OCI-M2 (cell line): ENCODE measurements around the gene RENBP.

ENCODE experiments used
- DNase-seq: peaks from one replicate; lab custom pipeline; 2025; ENCODE audit not compliant: unreplicated experiment; lab: John Stamatoyannopoulos, UW

The RENBP gene

DNA sequence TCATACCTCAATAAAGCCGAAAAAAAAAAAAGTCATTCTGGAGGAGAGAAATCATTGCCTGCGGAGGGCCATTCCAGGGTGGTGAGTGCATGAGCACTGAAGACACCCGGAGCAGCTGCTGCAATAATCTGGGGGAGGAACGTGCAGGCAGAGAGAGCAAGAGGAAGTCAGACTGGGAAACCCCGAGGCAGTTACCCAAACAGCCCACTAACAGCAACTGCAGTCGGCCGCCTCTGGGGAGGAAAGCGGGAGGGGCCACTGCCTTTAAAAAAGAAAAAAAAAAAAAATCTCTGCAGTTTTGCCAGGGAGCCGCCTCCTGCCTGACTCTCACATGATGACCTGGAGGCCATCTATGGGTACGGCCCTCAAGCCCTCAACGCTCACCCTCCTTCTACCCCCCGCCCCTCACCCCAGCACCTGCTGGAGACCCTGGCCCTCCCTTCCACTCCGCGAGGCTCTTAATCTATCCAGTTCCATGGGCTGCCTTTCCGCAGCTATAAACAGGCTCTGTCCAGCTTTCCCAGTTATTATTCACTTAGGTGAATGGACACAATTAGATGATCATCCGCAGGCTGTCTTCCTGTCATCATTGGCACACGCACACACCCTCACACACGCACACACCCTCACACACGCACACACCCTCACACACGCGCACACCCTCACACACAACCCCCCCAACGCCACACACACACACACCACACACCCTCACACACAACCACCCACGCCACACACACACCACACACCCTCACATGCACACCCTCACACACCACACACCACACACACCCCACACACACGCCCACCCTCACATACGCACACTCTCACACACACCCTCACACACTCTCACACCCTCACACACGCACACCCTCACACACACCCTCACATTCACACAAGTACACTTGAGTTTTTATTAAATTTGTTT is 43.4 kb downstream of the RENBP start:
- no peak for DNase-seq

DNA sequence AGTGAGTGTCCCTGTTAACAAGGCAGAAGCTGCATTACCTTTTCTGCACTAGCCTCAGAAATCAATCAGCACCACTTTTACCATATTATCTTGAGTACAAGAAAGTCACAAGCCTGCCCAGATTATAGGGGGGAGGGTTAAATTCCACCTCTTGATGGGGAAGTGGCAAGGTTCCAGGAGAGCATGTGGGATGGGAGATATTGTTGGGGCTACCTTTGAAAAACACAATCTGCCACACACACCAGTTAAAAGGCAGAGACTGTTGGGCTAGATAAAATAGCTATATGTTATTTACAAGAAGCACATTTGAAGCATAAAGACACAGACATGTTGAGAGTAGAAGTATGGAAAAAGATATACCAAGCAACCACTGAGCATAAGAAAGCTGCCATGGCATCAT is 46.5 kb downstream of the RENBP start:
- no peak for DNase-seq

DNA sequence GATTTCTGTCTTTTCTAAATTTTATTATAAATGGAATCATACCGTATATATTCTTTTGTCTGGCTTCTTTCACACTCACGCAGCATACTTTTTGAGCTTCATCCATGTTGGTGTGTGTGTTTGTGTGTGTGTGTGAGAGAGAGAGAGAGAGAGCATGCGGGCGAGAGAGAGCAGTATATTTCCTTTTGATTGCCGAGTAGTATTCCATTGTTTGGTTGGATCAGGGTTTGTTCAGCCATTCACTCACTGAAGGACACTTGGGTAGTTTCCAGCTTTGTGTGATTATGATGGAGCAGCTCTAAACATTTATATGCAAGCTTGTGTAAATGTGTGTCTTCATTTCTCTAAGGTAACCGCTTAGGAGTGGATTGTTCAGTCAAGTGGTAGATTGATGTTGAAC is 55.3 kb downstream of the RENBP start:
- DNase-seq: no peak

DNA sequence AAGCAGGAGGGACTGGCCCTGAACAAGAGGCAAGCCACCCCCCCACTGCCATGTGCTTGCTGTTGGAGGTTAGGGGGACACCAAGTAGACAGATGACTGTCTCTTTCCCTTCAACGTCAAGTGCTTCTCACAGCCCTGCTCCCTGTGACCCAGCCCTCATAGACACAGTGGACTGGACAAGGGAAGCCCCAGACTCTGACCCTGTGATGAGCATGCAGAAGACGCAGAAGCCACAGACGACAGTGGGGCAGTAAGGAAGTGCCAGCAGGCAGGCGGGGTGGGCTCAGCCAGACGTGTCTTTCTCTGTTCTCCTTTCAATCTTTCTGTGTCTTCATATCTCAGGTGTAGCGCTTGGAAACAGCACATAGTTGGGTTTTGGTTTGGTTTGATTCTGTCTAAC is 56.1 kb downstream of the RENBP start:
- DNase-seq: no peak

DNA sequence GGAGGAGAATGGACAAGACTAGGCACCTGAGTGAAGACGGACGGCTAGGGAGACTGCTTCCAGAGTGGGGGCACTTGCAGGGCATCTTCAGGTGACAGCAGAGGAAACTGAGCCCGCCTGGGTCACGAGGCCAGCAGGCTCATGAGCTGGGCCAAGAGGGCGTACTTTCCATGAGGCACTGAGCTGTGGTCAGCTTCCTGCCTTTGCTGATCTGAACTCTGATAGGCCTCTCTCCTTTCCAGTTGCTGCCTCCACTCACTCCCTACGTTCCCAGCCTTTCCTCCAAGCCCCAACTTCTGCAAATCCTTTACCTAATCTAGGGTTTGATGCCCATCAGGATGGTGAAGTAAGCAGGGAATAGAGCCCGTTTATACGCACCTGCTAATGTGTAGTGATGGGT is 57.1 kb downstream of the RENBP start:
- no peak for DNase-seq

DNA sequence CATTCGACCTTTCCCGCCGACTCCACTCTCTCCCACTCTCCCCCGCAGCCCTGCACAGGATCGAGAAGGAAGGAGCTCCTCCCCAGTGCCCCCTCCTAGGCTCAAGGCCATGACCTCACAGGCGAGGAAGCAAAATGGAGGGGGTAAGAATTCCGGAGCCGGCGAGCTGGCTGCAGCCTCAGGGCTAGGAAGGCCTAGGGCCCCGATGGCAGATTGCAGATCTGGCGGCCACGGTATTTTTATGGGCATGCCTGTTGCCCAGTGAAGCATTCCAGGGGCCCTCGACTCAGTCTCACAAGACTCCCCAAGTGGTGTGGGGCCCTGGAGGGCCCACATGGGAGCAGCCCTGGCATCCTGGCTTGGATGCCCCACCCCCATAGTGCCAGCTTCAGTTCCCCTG is 57.5 kb downstream of the RENBP start:
- no peak for DNase-seq

DNA sequence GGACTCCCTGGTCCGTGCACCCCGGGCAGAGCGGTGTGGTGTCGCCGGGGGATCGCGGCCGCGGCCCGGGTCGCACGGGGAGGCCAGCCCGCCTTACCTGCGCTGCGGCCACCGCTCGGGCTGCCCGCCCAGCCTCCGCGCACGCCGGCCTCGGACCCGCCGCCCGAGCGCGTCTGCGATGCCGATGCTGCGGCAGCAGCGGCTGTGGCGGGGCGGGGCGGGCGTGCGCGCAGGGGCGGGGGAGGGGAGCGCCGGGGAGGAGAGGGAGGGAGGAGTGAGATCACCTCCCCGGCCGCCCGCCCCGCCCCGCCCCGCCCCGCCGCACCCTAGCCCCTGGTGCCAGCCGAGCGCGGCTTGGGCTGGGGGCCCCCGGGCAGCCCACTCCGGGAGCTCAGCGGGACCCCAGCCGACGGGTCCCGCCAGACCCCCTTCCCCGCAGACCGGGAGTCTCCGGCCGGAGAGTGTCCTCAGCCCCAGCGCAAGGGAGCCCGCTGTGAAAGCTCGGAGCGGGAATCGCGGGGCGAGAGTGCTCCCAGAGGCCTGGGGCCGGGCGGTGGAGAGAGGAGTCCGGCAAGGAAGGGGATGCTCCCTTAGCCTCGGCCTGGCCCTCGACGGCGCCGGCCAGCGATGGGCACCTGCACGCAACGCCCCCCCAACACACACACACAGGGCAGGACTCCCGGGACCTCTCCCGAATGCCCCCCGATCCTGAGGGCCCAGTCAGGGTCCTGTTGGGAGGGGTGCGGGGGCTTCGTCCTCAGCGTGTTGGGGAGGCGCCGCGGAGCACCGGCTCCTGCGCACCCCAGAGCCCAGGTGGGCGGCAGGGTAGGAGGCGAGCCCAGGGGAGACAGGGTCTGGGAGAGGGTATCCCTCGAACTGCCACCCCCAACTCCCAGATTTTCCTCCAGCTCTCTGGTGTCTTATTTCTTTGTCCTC is 58.2 kb downstream of the RENBP start, which contains the start of gene L1CAM:
TSS of gene L1CAM (minus strand) at position 206 of the 936 bp plus-strand sequence. CDS start 10,337 bp downstream, outside the sequence.
- no peak for DNase-seq
